Sciatic nerve (tissue), 2 donors: ENCODE results near the gene ENGASE. TPM values are rescaled to one million over a fixed set of nuclear protein-coding genes. Genes with fewer than 3 reads are reported as not detected.
A peak's percentile ranks its signal among the peaks of the same experiment; 100 is the strongest.
"Not testable (repeated sequence)": the region's sequence is repeated elsewhere in the genome, so short reads cannot be mapped to it uniquely, and the experiment has no call there.

Experiments
- ATAC-seq: fragments of 200-7000 bp; cut with Tn5 transposase; one replicate; pipeline ENCODE4 v1.9.1; 2020; ENCODE audit warnings: mild to moderate bottlenecking, moderate library complexity
- DNase-seq: peaks from one replicate; pipeline ENCODE4 v3.0.0-alpha.2; 2020; ENCODE audit warnings: low spot score
- intact Hi-C: fragments of 100-400 bp; cut with DNase I; formaldehyde crosslinking; loops from one replicate; pipeline ENCODE4 v1.14.2; 2022
- total RNA-seq: library from RNA; stranded (reverse); fragmentation: NEBNext Ultra II Directional; extraction: Animal tissue kit (Norgen Biotek cat#: 25700); gene quantifications from one replicate; pipeline ENCODE4 v1.2.1, GENCODE V29; 2021
- donor health status: DM: no; HTN: no; CAD: no.
- donor health status: DM: no; HTN: no; CAD: no.

The ENGASE gene
- total RNA-seq, 1 donor from 2014 or later, result 57.3 TPM

DNA sequence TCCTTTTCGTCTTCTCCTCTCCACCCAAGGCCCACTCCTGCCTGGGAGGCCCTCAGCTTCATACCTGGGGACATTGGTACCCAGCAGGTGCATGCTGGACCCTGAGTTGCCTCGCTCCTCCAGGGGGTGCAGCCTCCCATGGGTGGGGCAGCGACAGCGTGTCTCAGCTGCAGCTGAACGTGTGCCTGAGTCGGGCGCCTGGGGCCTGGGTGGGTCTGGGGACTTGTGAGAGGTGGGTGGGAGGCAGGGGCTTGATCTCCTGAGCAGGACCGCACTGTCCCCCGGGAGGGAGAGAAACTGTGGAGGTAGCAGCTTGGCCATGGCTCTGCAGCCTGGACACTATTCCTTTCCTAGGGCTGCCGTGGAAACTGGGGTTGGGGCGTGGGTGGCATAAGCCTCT, 24.8 kb upstream of the ENGASE start:
- ATAC-seq (no peak), DNase-seq (no peak)
- intact Hi-C loops, result loop anchor here (10.0 kb wide), 1 partner anchor 595 kb away; no protein-coding TSS in a partner anchor

DNA sequence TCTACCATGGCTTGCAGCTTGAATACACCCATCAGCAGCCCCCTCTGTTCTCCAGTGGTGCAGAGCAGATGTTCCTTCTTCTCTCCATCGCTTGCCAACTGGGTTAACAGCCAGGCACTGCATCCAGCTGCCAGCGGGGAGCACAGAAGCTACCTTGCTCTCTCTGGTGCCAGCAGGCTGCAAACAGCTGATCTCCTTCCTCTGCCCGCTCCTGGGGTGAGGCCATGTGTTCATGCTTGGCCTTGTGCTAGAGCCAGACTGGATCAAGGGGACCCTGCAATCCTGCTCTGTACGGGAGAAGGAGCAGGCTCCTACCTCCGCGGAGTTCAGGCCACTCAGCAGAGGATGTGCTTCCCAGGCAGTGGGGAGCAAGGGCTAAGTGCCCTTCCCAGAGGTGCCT, 24.1 kb upstream of the ENGASE start:
- intact Hi-C loops, result loop anchor here (10.0 kb wide), 1 partner anchor 596 kb away; no protein-coding TSS in a partner anchor
- ATAC-seq (no peak), DNase-seq (no peak)

DNA sequence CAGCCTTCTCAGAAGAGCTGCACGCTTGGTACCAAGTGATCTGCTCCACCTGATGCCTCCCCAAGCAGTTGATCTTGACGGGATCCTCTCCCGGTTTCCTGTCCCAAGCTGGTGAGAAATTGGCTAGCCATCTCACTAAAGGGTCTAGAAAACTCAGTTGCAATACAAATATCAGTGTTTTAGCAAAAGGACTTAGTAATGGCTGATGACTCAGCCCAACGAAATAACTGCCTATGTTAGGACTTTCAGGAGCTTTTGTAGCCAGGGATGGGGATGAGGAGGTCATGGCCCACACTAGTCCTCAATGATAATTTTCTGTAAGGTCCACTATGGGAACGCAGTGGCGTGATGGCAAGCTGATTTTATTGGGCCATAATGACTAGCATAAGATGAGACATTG, 23.3 kb upstream of the ENGASE start:
- peak; percentile 41 for DNase-seq
- intact Hi-C loops, result loop anchor here (10.0 kb wide), 1 partner anchor 597 kb away; no protein-coding TSS in a partner anchor
- ATAC-seq, result no peak

DNA sequence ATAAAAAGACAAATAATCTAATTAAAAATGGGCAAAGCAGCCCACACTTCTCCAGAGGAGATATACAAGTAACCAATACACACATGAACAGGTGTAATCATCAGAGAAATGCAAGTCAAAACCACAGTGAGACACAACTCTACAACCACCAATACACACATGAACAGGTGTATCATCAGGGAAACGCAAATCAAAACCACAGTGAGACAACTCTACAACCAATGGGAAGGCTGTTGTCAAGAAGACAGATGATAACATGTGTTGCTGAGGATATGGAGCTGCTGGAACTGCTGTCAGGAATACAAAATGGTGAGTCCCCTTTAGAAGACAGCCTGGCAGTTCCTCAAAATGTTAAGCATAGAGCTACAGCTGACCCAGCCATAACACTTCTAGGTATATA, 22.5 kb upstream of the ENGASE start:
- intact Hi-C loops, result loop anchor here (10.0 kb wide), 1 partner anchor 597 kb away; no protein-coding TSS in a partner anchor
- no peak for ATAC-seq
- no peak for DNase-seq

DNA sequence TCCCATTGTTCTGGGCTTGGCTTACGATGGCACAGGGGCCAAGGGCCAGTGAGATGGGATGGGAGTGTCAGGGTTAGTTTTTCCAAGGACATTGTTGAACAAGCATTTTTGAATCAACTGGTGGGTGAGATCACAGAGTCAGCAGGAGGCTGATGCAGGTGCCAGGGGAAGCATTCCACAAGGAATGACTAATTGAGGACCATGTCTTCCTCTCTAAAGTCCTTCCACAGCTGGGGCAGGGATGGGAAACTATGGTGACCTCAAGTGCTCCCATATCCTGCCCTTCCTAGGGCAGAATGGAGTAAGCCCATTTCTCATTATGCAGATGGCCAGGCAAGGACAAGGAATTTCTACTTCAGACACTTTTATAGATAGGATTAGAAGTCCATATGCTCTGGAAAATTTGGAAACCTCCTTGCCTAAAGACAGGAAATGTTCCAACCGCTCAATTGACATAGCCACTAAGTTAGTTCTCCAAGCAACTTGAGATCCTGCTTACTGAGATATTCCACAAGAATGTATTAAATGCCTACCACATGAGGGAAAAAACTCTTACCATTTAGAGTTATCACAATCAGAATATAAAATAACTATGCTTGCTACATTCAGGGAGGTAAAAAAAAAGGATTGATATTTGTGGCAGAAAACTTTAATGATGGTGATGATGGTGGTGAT, 21.2 kb upstream of the ENGASE start:
- no peak for ATAC-seq
- DNase-seq, result no peak
- intact Hi-C loops, result loop anchor here (10.0 kb wide), 1 partner anchor 599 kb away; no protein-coding TSS in a partner anchor

DNA sequence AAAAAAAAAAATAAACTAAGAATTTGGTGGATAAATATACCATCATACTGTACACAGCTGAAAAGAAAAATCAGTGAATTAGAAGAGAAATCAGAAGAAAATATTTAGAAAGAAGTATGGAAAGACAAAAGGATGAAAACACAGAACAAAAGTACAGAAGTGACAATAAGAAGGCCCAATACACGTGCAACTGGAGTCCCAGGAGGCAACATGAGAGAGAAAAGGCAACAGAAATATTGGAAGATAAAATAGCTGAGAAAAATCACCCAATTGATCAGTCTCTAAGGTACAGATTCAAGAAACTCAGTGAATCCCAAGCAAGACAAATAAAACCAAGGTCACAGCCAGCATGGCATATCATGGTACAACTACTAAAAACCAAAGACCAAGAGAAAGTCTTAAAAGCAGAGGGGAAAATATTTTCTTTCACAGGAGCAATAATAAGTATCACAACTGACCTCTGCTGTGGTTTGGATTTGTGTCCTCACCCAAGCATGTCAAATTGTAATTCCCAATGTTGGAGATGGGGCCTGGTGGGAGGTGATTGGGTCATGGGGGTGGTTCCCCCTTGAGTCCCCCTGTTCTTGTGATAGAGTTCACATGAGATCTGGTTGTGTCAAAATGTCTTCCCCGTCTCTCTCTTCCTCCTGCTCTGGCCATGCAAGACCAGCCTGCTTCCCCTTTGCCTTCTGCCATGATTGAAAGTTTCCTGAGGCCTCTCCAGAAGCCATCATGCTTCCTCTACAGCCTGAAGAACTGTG, 20.2 kb upstream of the ENGASE start:
- intact Hi-C loops, result loop anchor here (10.0 kb wide), 1 partner anchor 600 kb away; no protein-coding TSS in a partner anchor
- DNase-seq, result no peak
- ATAC-seq, result no peak

DNA sequence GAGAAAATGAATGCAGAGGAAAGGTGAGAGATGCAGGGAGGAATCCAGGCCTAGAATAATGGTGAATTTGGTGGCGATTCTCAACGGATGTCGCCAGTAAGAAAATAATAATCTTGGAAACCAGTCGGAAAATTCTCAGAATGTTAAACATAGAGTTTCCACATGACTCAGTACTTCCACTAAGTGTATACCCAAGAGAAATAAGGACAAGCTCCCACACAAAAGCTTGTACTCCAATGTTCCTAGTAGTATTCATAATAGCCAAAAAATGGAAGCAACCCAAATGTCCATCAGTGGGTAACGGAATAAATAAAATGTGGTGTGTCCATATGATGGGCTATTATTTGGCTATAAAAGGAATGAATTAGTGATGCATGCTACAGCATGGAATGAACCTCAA, 19.4 kb upstream of the ENGASE start:
- intact Hi-C loops, result loop anchor here (10.0 kb wide), 1 partner anchor 600 kb away; no protein-coding TSS in a partner anchor
- ATAC-seq (no peak), DNase-seq (no peak)

DNA sequence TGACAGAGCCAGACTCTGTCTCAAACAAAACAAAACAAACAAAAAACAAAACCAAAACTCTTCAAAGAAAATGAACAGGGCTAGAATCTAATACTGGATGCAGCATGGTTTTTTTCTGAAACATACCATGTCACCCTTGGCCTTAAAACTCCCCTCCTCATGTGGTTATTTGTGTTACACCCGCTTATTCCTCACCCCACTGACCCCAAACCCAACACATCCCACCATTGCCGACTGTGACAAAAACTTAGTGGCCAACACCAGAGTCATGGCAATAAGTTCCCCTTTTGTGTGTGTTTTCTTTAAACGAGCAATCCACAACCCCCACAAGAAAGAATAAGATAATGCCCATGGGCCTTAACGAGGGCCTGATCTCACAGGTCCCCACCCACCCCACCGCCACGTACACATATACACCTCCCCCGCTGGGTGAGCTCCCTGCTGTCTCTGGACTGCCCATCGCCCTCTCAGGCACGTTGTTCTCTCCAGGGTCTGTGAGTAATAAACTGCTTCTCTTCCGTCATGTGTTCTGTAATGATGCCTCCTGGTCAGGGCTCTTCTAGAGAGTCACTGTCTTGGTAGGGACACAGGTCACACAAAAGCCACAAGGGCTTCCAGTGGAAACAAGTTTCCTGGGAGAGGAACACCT, 16.8 kb upstream of the ENGASE start:
- DNase-seq (no peak), ATAC-seq (no peak)
- intact Hi-C loops, result loop anchor here (10.0 kb wide), 1 partner anchor 603 kb away; no protein-coding TSS in a partner anchor

DNA sequence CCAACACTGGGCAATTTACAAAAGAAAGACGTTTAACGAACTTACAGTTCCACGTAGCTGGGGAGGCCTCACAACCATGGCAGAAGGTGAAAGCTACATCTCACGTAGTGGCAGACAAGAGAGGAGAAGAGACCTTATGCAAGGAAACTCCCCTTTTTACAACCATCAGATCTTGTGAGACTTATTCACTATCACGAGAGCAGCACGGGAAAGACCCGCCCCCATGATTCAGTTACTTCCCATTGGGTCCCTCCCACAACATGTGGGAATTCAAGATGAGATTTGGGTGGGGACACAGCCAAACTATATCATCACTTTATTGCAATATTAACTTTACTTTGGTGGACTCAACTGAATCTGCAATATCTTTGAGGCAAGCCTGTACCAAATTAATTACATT, 11.9 kb upstream of the ENGASE start:
- ATAC-seq, result no peak
- intact Hi-C loops, result no loop called here
- no peak for DNase-seq

DNA sequence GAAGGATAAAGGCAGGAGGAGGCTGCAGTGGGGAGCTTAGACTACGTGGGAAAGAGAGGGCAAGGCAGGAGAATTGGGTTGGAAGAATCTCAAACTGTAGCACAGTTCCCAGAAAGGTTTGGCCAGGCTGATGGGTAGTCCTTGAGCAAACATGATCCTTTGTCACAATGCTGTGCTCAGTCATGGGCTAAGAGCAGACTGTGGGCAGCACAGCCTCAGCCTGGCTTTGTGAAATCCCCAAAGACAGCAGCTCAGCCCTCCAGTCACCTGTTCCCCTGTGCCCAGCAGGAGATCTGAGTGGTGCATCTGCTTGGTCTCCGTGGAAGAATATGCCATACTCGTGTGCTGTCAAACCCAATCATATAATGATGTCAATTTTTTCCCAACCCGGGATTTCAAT, 10.6 kb upstream of the ENGASE start:
- intact Hi-C loops, result no loop called here
- ATAC-seq, result no peak
- DNase-seq, result no peak

DNA sequence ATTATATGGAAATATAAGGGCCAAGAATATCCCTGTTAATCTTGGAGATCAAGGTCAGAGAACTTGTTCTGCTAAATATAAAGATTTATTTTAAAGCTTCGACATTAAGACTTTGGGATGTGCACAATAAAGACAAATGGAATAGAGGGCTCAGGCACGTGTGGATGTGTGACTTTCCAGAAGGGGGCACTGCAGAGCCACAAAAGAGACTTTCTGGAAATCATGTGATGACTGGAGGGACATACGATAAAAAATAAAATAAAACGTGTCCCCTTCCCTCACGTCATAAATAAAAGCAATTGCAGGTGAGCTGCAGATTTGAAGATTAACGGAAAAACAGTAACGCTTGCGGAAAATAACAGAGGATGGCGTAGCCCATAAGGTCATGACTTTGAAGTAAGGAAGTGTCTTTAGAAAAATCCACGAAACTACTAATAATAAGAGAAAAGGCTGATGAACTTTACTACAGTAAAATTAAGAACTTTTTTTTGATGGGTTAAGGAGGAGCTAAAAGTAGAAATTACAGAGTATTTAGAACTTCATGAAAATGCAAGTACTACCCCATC, 9.4 kb upstream of the ENGASE start:
- intact Hi-C loops, result no loop called here
- ATAC-seq (peak; percentile 55), DNase-seq (peak; percentile 69)

DNA sequence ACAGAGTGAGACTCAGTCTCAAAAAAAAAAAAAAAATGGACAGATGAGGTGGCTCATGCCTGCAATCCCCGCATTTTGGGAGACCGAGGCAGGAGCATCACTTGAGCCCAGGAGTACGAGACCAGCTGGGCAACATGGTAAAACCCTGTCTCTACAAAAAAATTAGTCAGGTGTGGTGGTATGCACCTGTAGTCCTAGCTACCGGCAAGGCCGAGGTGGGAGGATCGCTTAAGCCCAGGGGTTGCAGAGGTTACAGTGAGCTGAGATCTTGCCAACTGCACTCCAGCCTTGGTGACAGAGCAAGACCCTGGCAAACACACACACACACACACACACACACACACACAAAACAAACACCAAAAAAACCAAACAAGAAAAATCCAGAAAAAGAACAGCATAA, 7.7 kb upstream of the ENGASE start:
- intact Hi-C loops, result no loop called here
- no peak for DNase-seq
- ATAC-seq, result no peak

DNA sequence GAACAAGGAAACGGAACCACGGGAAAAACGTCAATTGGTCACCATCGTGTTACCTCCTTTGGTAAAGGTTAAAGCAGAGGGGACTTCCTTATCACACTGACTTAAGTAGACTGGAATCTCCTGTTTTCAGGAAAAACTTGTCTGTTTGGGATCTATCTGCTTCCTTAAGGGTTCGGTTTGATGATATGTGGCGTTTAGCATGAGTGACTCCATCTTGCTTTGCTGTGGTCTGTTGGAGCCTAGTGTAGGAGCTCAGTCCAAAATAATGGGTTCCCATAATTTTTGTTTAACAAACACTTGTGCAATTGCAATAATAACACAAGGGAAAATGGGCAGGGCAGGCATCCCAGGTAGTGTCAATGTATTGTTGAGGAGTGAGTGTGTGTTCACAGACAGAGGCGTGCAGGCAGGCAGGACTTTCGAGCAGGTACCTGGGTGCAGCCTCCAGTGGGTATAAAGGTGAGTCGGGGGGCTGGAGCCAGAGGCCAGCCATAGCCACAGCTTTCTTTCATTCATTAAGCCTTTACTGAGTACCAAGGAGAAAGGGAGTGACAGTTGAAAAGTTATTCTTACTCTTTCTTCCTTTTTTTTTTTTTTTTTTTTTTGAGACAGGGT, 4.3 kb upstream of the ENGASE start:
- intact Hi-C loops, result no loop called here
- ATAC-seq, result no peak
- DNase-seq, result peak; percentile 35

DNA sequence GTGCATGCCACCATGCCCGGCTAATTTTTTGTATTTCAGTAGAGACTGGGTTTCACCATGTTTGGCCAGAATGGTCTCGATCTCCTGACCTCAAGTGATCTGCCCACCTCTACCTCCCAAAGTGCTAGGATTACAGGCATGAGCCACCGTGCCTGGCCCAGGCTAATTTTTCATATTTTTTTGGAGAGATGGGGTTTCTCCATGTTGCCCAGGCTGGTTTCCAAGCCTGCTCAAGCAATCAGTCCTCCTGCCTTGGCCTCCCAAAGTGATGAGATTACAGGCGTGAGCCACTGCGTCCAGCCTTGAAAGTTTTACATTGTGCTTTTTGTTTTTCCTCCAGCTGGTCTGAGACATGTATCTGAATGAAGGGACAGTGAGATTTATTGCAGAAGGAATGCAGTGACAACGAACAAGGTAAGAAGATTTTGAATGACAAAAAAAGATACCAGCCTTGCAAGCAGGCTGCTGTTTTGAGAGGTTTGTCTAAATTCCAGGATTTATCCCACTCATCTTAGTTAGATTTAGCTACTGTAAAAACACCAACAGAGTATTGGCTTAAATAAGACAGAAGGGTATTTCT, 3.4 kb upstream of the ENGASE start:
- ATAC-seq (no peak), DNase-seq (no peak)
- intact Hi-C loops, result no loop called here

DNA sequence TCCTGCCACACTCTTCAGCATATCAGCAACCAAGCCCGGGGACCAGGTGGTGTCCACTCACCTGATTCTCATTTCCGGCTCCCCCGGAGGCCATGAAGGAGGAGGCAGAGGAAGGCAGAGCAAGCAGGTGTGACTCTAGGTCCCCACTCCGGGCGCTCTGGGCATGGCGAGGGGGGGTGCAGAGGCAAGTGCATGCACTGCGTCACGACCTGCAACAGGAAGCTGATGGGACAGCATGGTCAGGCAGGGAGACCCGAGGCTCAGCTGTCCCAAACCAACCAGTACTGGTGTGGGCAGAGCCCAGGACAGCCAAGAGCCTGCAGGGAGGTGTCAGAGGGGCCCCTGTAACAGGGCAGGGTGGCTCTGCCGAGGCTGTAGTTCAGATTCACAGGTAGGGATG, 2.1 kb upstream of the ENGASE start:
- DNase-seq (no peak), ATAC-seq (no peak)
- intact Hi-C loops, result no loop called here

DNA sequence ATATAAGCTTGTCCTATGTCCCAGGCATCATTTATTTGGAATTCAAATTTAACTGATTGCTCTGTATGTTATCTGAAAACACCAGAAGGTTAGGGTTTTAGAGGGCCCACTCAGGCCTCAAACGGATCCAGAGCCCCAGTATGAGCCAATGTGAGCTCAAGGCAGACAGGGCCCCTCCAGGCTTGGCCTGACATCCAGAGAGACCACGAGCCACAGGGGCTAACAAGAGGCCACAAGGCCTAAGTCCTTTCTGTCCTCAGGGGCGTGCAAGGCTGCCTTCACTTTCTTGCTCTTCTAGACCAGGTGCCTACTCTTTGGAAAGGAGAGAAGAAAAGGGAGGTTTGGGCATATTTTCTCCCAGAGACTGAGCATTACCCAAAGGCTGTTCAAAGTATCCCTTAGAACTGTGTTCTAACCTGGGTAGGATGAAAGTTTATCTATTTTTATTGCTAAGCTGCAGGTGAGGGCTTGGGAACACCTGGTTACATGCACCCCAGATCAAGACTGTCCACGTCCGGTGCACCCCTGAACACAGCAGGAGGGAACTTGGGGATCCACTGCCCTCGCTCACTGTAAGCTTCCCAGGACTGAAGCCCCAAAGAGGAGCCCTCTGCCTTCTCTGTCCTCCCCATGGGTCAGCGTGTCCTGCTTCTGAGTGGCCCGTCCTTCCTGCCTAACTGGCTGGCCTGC, 1.5 kb upstream of the ENGASE start:
- no peak for ATAC-seq
- no peak for DNase-seq
- intact Hi-C loops, result no loop called here

DNA sequence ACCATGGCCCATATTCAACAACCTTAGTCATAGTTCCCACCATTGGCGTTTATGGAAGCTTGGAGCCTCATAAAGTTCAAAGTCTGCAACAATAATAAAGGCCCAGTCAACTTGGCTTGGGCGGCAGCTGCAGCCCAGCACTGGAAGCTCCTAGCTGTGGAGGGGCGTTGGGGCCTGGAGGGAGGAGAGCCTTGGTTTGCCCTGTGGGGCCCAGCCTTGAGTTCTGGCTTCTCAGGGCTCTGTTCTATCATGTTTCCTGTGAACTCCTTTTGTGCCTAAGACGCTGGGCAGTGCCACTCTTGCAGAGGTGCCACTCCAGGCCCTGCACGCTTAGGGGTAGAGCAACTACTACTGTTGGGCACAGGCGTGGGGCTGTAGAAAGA, 927 bp upstream of the ENGASE start:
- no peak for DNase-seq
- no peak for ATAC-seq
- intact Hi-C loops, result no loop called here

DNA sequence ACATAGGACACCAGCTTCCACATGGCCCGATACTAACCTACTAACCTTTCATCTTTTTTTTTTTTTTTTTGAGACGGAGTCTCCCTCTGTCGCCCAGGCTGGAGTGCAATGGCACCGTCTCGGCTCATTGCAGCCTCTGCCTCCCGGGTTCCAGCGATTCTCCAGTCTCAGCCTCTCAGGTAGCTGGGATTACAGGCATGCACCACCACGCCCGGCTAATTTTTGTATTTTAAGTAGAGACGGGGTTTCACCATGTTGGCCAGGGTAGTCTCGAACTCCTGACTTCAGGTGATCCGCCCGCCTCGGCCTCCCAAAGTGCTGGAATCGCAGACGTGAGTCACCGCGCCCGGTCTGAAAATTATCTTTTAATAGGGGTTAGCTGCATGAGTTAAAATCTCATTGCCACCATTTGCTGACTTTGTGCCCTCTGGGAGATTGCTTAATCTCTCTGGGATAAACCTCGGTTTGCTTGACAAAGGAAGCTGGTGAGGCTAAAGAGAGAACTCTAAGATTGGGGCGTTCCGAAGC, 439 bp upstream of the ENGASE start:
- intact Hi-C loops, DNase-seq, ATAC-seq: not testable (repeated sequence)
